Ramos (cell line): ENCODE results near the gene TMEM82.

ENCODE experiments used
- in situ Hi-C: fragments of 300-500 bp; cut with MboI; formaldehyde crosslinking; loops from one replicate; pipeline ENCODE4 v1.14.3; 2022; ENCODE audit warnings: low sequenced_read_pairs; ENCODE audit not compliant: unreplicated experiment

The TMEM82 gene

GRCh38 chr1:15755021-15755645 lies 12.8 kb downstream of the TMEM82 start:
- in situ Hi-C loops, result no loop called here

GRCh38 chr1:15755646-15756040 lies 13.3 kb downstream of the TMEM82 start:
- in situ Hi-C loops, result no loop called here

- in situ Hi-C loops, result no loop called here
Measured at GRCh38 chr1:15756143-15757015, 14.1 kb downstream of the TMEM82 start.

- in situ Hi-C loops, result no loop called here
Measured at GRCh38 chr1:15757016-15757543, 14.8 kb downstream of the TMEM82 start.

GRCh38 chr1:15757575-15758342 lies 15.5 kb downstream of the TMEM82 start:
- in situ Hi-C loops, result no loop called here

- in situ Hi-C loops, result no loop called here
Measured at GRCh38 chr1:15758343-15758931, 16.1 kb downstream of the TMEM82 start, which contains the start of gene FBLIM1. FBLIM1 (plus strand) TSS chr1:15758795; CDS start chr1:15764984, 6,189 bp downstream.

- in situ Hi-C loops, result no loop called here
Measured at GRCh38 chr1:15758953-15759661, 16.8 kb downstream of the TMEM82 start.

- in situ Hi-C loops, result no loop called here
Measured at GRCh38 chr1:15760520-15761211, 18.4 kb downstream of the TMEM82 start.

- in situ Hi-C loops, result no loop called here
Measured at GRCh38 chr1:15761366-15762128, 19.2 kb downstream of the TMEM82 start.

GRCh38 chr1:15762546-15762945 lies 20.2 kb downstream of the TMEM82 start:
- in situ Hi-C loops, result no loop called here

- in situ Hi-C loops, result no loop called here
Measured at GRCh38 chr1:15764269-15764764, 22.0 kb downstream of the TMEM82 start.

GRCh38 chr1:15764890-15765289 lies 22.6 kb downstream of the TMEM82 start:
- in situ Hi-C loops, result no loop called here

GRCh38 chr1:15765495-15766194 lies 23.3 kb downstream of the TMEM82 start:
- in situ Hi-C loops, result no loop called here

- in situ Hi-C loops, result no loop called here
Measured at GRCh38 chr1:15767941-15768340, 25.6 kb downstream of the TMEM82 start.

GRCh38 chr1:15768388-15768787 lies 26.1 kb downstream of the TMEM82 start:
- in situ Hi-C loops, result no loop called here

- in situ Hi-C loops, result no loop called here
Measured at GRCh38 chr1:15770313-15770962, 28.1 kb downstream of the TMEM82 start.
